PC-9 (cell line): ENCODE measurements around the gene TMCC1.

Experiments used
- CTCF ChIP-seq: fragments of 200-600 bp; sonication (generic); conservative IDR thresholded peaks from 2 replicates; pipeline ENCODE4 v1.6.1; 2017; ENCODE audit warnings: mixed run types, antibody characterized with exemption, mild to moderate bottlenecking, moderate library complexity
- EZH2 ChIP-seq: fragments of 200-600 bp; sonication (generic); IDR thresholded peaks from 2 replicates; pipeline ENCODE4 v1.8.0; 2017; ENCODE audit warnings: antibody characterized with exemption, low read depth

DNA sequence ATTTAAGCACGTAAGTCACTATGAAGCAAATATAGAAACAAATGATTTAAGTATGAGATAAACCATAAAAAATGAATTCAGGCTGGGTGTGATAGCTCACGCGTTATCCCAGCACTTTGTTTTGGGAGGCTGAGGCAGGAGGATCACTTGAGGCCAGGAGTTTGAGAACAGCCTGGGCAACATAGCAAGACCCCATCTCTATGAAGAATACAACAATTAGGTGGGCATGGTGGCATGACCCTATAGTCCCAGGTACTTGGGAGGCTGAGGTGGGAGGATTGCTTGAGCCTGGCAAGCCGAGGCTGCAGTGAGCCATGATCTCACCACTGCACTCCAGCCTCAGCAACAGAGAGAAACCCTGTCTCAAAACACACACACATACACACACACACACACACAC, 34.2 kb downstream of the TMCC1 start:
- TF ChIP-seq CTCF, result no peak
- TF ChIP-seq EZH2, result no peak
